ENCODE results near the gene GEMIN5.

GEMIN5 gene

DNA sequence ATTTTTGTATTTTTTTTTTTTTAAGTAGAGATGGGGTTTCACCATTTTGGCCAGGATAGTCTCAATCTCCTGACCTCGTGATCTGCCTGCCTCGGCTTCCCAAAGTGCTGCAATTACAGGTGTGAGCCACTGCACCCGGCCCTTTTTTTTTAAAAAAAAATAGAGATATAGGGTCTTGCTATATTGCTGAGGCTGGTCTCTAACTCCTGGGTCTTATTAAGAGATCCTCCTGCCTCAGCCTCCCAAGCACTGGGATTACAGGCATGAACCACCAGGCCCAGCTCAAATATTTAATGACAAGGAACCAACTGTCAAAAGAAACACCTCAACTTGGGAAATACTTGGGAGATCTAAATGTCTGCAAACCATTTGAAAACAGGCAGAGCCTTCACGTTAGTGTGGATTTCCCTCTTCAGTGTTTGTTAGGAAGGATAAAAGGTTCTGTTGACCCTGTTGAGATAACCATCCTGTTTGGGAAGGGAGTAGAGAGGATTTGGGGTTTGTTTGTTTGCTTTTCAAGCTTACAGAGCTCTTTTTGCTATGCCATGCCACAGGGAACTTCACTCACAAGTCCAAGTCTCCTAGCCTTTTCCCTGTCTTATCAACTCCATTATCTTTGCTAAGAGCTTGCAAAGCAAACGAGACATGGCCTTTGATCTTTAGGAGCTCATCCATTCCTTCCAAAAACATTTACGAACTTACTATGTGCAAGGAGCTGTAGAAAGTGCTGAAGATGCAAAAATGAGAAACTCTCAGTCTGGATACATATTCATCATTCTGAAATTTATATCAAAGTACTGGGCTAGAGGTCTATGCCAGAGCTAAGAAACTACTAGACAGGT, 95.1 kb downstream of the GEMIN5 start:
- no peak for DNase-seq

DNA sequence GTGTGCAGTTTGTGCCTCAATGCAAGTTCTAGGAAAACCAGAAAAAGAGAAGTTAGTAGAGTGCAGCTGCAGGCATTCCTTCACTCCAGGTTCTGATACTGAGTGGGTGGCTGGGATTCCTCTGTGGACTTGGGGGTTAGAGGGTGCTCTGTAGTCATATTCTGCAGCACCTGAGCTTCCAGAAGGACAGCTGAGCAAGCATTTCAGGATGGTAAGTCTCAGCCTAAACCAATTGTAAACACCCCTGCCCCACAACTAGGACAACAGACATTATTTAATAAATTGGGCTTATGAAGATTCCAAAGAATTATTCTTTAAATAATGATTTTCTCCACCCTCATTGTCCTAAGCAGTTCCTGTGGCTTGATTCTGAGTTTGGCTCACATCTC, 96.7 kb downstream of the GEMIN5 start:
- no peak for DNase-seq

DNA sequence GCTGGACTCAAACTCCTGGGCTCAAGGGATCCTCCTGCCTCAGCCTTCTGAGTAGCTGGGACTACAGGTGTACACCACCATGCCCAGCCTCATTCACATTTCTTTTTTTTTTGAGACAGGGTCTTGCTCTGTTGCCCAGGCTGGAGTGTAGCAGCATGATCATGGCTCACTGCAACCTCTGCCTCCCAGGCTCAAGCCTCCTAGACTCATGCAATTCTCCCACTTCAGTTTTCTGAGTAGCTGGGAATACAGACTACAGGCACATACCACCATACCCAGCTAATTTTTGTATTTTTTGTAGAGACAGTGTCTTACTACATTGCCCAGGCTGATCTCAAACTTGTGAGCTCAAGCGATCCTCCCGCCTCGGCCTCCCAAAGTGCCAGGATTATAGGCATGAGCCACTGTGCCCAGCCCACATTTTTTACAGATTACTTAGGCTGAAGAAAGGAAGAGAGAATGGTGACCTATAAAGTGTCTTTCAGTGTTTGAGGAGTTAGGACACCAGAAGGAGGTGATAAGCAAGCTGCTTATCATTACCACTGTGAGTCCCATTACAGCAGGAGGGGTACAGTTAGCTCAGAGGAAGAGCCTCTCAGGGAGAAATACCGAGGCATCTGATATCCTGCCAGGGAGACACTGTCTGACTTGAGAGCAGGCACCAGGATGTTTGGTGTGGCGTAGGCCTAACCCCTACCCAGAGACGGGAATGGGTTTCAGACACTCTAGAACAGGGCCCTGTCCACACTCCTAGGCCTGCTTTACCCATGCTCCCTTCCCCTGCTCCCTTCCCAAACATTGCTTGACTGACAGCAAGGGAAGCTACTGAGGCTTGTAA, 97.4 kb downstream of the GEMIN5 start:
- no peak for DNase-seq

Measured in activated CD4-positive, CD25-positive, alpha-beta regulatory T cell (primary cell).